HepG2 (cell line): ENCODE results near the gene NSMF. TPM values are rescaled to one million over a fixed set of nuclear protein-coding genes. Genes with fewer than 3 reads are reported as not detected.

Experiments used
- BORCS8-MEF2B ChIP-seq: sonication (generic); formaldehyde crosslinking; IDR thresholded peaks from 2 replicates; pipeline ENCODE4 v1.8.0; 2022; ENCODE audit warnings: mild to moderate bottlenecking, missing genetic modification reagents
- ISX ChIP-seq: sonication (generic); formaldehyde crosslinking; conservative IDR thresholded peaks from 2 replicates; pipeline ENCODE4 v1.5.0; 2020; ENCODE audit warnings: missing genetic modification reagents
- KDM2A ChIP-seq: sonication (generic); formaldehyde crosslinking; IDR thresholded peaks from 2 replicates; pipeline ENCODE4 v1.4.0; 2020; ENCODE audit warnings: low read depth, missing genetic modification reagents, borderline replicate concordance
- TBX2 ChIP-seq: sonication (generic); formaldehyde crosslinking; IDR thresholded peaks from 2 replicates; pipeline ENCODE4 v1.5.0; 2020; ENCODE audit warnings: missing genetic modification reagents, mild to moderate bottlenecking, borderline replicate concordance
- THRA ChIP-seq: sonication (generic); formaldehyde crosslinking; IDR thresholded peaks from 2 replicates; pipeline ENCODE4 v1.4.0; 2020; ENCODE audit warnings: missing genetic modification reagents, borderline replicate concordance
- YY1 ChIP-seq: IDR thresholded peaks from 2 replicates; pipeline ENCODE4 v1.6.1; 2011; ENCODE audit warnings: low read length, low read depth, moderate library complexity, mild to moderate bottlenecking; ENCODE audit not compliant: insufficient read depth, insufficient replicate concordance
- ZNF607 ChIP-seq: sonication (generic); formaldehyde crosslinking; IDR thresholded peaks from 2 replicates; pipeline ENCODE4 v1.5.1; 2020; ENCODE audit warnings: missing genetic modification reagents, mild to moderate bottlenecking, borderline replicate concordance
- polyA plus RNA-seq, 8 experiments: library from polyadenylated mRNA; depleted of rRNA in 3 of 8; stranded (reverse) in 7 of 8; unstranded in 1 of 8; fragments of >200 nt; fragmentation: Illumina TruSeq in 4 of 8; extraction: Trizol in 4 of 8; gene quantifications; 2 replicates each; pipeline versions ENCODE4 v1.2.1 to v1.2.3, GENCODE V29; 2011 to 2016; ENCODE audit warnings: low read depth in 4 of 8, missing spikeins in 1 of 8, mixed read lengths in 1 of 8; ENCODE audit not compliant: insufficient read depth in 1 of 8
- total RNA-seq, 5 experiments: library from RNA; depleted of rRNA; stranded (reverse); fragments of >200 nt; fragmentation: Illumina TruSeq; extraction: Trizol; gene quantifications; 2 replicates each; pipeline ENCODE4 v1.2.3, GENCODE V29; 2016; ENCODE audit warnings: low read depth in 1 of 5
- TF ChIP-seq, protein P1 (sequence below): sonication (generic); formaldehyde crosslinking; IDR thresholded peaks from 2 replicates; pipeline ENCODE4 v1.4.0; 2020; ENCODE audit warnings: missing genetic modification reagents
- TF ChIP-seq, protein P2 (sequence below): IDR thresholded peaks from 2 replicates; pipeline ENCODE4 v1.6.1; 2016; ENCODE audit warnings: missing genetic modification reagents, missing compliant biosample characterization
- TF ChIP-seq, protein P3 (sequence below): sonication (generic); formaldehyde crosslinking; IDR thresholded peaks from 2 replicates; pipeline ENCODE4 v1.5.0; 2020; ENCODE audit warnings: missing genetic modification reagents
- TF ChIP-seq, protein P4 (sequence below): sonication (generic); formaldehyde crosslinking; IDR thresholded peaks from 2 replicates; pipeline ENCODE4 v1.9.0; 2022; ENCODE audit warnings: missing genetic modification reagents, mild to moderate bottlenecking, borderline replicate concordance

NSMF gene
- total and polyA plus RNA-seq, 2 of the 13 experiments (the other 11 are each of a cell fraction or from before 2014, with no cell fraction given), result 44.3 to 183 TPM

GRCh38 chr9:137441289-137441934 lies 17.7 kb downstream of the NSMF start, which contains the start of gene ENTPD8 (continued):
- TF ChIP-seq, protein P1, sequence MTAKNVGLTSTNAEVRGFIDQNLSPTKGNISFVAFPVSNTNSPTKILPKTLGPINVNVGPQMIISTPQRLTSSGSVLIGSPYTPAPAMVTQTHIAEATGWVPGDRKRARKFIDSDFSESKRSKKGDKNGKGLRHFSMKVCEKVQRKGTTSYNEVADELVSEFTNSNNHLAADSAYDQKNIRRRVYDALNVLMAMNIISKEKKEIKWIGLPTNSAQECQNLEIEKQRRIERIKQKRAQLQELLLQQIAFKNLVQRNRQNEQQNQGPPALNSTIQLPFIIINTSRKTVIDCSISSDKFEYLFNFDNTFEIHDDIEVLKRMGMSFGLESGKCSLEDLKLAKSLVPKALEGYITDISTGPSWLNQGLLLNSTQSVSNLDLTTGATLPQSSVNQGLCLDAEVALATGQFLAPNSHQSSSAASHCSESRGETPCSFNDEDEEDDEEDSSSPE, result peak; percentile 71
- TF ChIP-seq, protein P2, sequence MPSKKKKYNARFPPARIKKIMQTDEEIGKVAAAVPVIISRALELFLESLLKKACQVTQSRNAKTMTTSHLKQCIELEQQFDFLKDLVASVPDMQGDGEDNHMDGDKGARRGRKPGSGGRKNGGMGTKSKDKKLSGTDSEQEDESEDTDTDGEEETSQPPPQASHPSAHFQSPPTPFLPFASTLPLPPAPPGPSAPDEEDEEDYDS (CRISPR knock-in tag), result 0 out of 2 replicates have a peak, but pooled peaks have one; percentile 23
- TF ChIP-seq KDM2A (CRISPR knock-in tag) (0 out of 2 replicates have a peak, but pooled peaks have one; percentile 39), THRA (CRISPR knock-in tag) (peak; percentile 61; the same call in 1 of the 2 replicates), BORCS8-MEF2B (CRISPR knock-in tag) (no peak), TBX2 (CRISPR knock-in tag) (peak; percentile 32; the same call in 1 of the 2 replicates), ISX (CRISPR knock-in tag) (no peak), YY1 (peak; percentile 48), ZNF607 (CRISPR knock-in tag) (peak; percentile 63; the same call in 1 of the 2 replicates)
- TF ChIP-seq, protein P3, sequence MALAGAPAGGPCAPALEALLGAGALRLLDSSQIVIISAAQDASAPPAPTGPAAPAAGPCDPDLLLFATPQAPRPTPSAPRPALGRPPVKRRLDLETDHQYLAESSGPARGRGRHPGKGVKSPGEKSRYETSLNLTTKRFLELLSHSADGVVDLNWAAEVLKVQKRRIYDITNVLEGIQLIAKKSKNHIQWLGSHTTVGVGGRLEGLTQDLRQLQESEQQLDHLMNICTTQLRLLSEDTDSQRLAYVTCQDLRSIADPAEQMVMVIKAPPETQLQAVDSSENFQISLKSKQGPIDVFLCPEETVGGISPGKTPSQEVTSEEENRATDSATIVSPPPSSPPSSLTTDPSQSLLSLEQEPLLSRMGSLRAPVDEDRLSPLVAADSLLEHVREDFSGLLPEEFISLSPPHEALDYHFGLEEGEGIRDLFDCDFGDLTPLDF (CRISPR knock-in tag), result peak; percentile 57; the same call in 1 of the 2 replicates
- TF ChIP-seq, protein P4, sequence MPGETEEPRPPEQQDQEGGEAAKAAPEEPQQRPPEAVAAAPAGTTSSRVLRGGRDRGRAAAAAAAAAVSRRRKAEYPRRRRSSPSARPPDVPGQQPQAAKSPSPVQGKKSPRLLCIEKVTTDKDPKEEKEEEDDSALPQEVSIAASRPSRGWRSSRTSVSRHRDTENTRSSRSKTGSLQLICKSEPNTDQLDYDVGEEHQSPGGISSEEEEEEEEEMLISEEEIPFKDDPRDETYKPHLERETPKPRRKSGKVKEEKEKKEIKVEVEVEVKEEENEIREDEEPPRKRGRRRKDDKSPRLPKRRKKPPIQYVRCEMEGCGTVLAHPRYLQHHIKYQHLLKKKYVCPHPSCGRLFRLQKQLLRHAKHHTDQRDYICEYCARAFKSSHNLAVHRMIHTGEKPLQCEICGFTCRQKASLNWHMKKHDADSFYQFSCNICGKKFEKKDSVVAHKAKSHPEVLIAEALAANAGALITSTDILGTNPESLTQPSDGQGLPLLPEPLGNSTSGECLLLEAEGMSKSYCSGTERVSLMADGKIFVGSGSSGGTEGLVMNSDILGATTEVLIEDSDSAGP, result peak; percentile 67; the same call in 1 of the 2 replicates
